K562 (cell line): Measurements from ENCODE around the gene NCF2. TPM values are rescaled to one million over a fixed set of nuclear protein-coding genes. Genes with fewer than 3 reads are reported as not detected.

Experiments
- ATAC-seq: fragments of 200-7000 bp; cut with Tn5 transposase; 3 replicates; pipeline ENCODE4 v1.9.1; 2020; ENCODE audit warnings: moderate library complexity
- BruUV-seq: library from RNA; stranded (reverse); fragments of 400-500 nt; replicated peaks from 2 replicates; lab custom pipeline; 2021; lab: Mats Ljungman, UMichigan
- CTCF ChIA-PET: fragments of 300-600 bp; formaldehyde crosslinking; extraction: SDS; loops from one replicate; lab custom pipeline; 2021; ENCODE audit warnings: low intra/inter-chr PET ratio; lab: Yijun Ruan, JAX
- POLR2A ChIA-PET: fragments of 300-600, 350-650 bp; sonication (Branson Sonifier 250); formaldehyde crosslinking; extraction: SDS; loops from one replicate; lab custom pipeline; 2021; ENCODE audit warnings: antibody characterized with exemption, inconsistent platforms; lab: Yijun Ruan, JAX
- DNase-seq, 4 experiments: peaks; one replicate each; pipeline versions ENCODE4 v3.0.0 to v3.0.0-alpha.2; 2011 to 2018; ENCODE audit warnings: low spot score in 3 of 4, mixed read lengths in 3 of 4; ENCODE audit errors: extremely low read depth in 1 of 4
- FAIRE-seq: peaks from 2 replicates; lab custom pipeline; 2011; peaks lifted over from hg19 to GRCh38; lab: Jason Lieb, UNC
- H2AFZ ChIP-seq: 2 replicates; pipeline ENCODE4 v1.6.0; 2011; ENCODE audit warnings: low read depth, low read length, control low read depth, inconsistent platforms
- H3K27ac ChIP-seq: fragments of 200-600 bp; 3 replicates; pipeline ENCODE4 v1.8.0; 2011; ENCODE audit warnings: low read depth, mild to moderate bottlenecking, control low read depth, inconsistent platforms, low read length, moderate library complexity, mixed read lengths; ENCODE audit errors: extremely low read depth
- H3K27me3 ChIP-seq, 2 experiments: fragments of 300-600 bp in 1 of 2; 2 replicates in 1 of 2; 3 replicates in 1 of 2; pipeline versions ENCODE4 v1.6.0 to v1.8.0; 2011; ENCODE audit warnings: inconsistent platforms in 2 of 2, low read length in 2 of 2, mild to moderate bottlenecking in 1 of 2, mixed read lengths in 1 of 2, moderate library complexity in 1 of 2; ENCODE audit not compliant: control insufficient read depth in 2 of 2, insufficient read depth in 2 of 2
- H3K36me3 ChIP-seq: fragments of 300-600 bp; 3 replicates; pipeline ENCODE4 v1.8.0; 2011; ENCODE audit warnings: mild to moderate bottlenecking, low read length, inconsistent platforms; ENCODE audit not compliant: control insufficient read depth, insufficient read depth
- H3K4me1 ChIP-seq, 2 experiments: fragments of 200-600 bp in 1 of 2; replicated peaks in 1 of 2; 2 replicates in 1 of 2; 3 replicates in 1 of 2; pipeline versions ENCODE4 v1.5.1 to v1.8.0; 2011; ENCODE audit warnings: inconsistent platforms in 2 of 2, low read length in 2 of 2, mild to moderate bottlenecking in 1 of 2, mixed read lengths in 1 of 2, moderate library complexity in 1 of 2; ENCODE audit not compliant: control insufficient read depth in 2 of 2, insufficient read depth in 2 of 2
- H3K4me2 ChIP-seq: 2 replicates; pipeline ENCODE4 v1.6.1; 2011; ENCODE audit warnings: low read length, control low read depth, inconsistent platforms, mixed read lengths; ENCODE audit not compliant: insufficient read depth
- H3K4me3 ChIP-seq: fragments of 200-600 bp; sonication (generic), shearing (Covaris generic); 2 replicates; pipeline ENCODE4 v1.5.1; 2016; ENCODE audit warnings: control low read depth, inconsistent platforms
- H3K79me2 ChIP-seq: fragments of 200-600 bp; 3 replicates; pipeline ENCODE4 v1.8.0; 2011; ENCODE audit warnings: low read length, inconsistent platforms; ENCODE audit not compliant: control insufficient read depth, insufficient read depth
- H3K9ac ChIP-seq, 2 experiments: 2 replicates each; pipeline versions ENCODE4 v1.6.0 to v1.6.1; 2011; ENCODE audit warnings: low read depth in 2 of 2, low read length in 2 of 2, control low read depth in 1 of 2, inconsistent platforms in 1 of 2, mild to moderate bottlenecking in 1 of 2, mixed read lengths in 1 of 2; ENCODE audit not compliant: insufficient read depth in 1 of 2
- H3K9me1 ChIP-seq: one replicate; pipeline ENCODE4 v1.6.0; 2011; ENCODE audit warnings: inconsistent platforms, mild to moderate bottlenecking, low read length, moderate library complexity; ENCODE audit not compliant: control insufficient read depth, insufficient read depth
- H3K9me3 ChIP-seq: replicated peaks from 2 replicates; pipeline ENCODE4 v1.5.1; 2011; ENCODE audit warnings: low read depth, low read length, inconsistent platforms; ENCODE audit not compliant: control insufficient read depth, insufficient read depth
- H4K20me1 ChIP-seq: replicated peaks from 2 replicates; pipeline ENCODE4 v1.6.1; 2011; ENCODE audit warnings: low read length, inconsistent platforms, mixed read lengths; ENCODE audit not compliant: control insufficient read depth, insufficient read depth
- JUND ChIP-seq, 2 experiments: IDR thresholded peaks; 2 replicates in 1 of 2; 3 replicates in 1 of 2; pipeline ENCODE4 v1.6.1; 2011; ENCODE audit warnings: borderline replicate concordance in 2 of 2, low read depth in 2 of 2, low read length in 2 of 2, improper control_type of control experiment in 1 of 2, missing biosample characterization in 1 of 2, missing genetic modification characterization in 1 of 2, missing genetic modification reagents in 1 of 2
- PHF20 ChIP-seq: fragments of 450-650 bp; IDR thresholded peaks from 2 replicates; pipeline ENCODE4 v1.6.1; 2018; ENCODE audit not compliant: partially characterized antibody
- RBM17 ChIP-seq: fragments of 200-400 bp; formaldehyde crosslinking; IDR thresholded peaks from 2 replicates; pipeline ENCODE4 v1.6.1; 2017; ENCODE audit warnings: low read depth, mild to moderate bottlenecking, low read length, borderline replicate concordance
- ZNF224 ChIP-seq: sonication (generic); formaldehyde crosslinking; IDR thresholded peaks from 2 replicates; pipeline ENCODE4 v1.8.0; 2022; ENCODE audit warnings: mild to moderate bottlenecking, missing genetic modification reagents
- ZNF239 ChIP-seq: fragments of 250-450 bp; sonication (Bioruptor Pico); IDR thresholded peaks from 2 replicates; pipeline ENCODE4 v1.4.0; 2020; ENCODE audit warnings: mild to moderate bottlenecking
- WGBS: fragments of 100-300 bp; shearing (Covaris generic); methylation state at CpG from one replicate; pipeline ENCODE4 v1.1.6; 2016; ENCODE audit warnings: low coverage, mixed read lengths; ENCODE audit not compliant: insufficient coverage; ENCODE audit errors: missing lambda C conversion rate; 5-methylcytosine and 5-hydroxymethylcytosine counted together
- in situ Hi-C: fragments of 300-500 bp; cut with MboI; formaldehyde crosslinking; loops from 4 replicates; pipeline ENCODE4 v1.15.0; 2018; ENCODE audit warnings: inconsistent platforms, mixed read lengths
- intact Hi-C: fragments of 100-400 bp; cut with micrococcal nuclease; formaldehyde crosslinking; loops from 2 replicates; pipeline ENCODE4 v1.14.2; 2022
- polyA plus RNA-seq, 8 experiments: library from polyadenylated mRNA; depleted of rRNA in 4 of 8; stranded (reverse) in 5 of 8; unstranded in 3 of 8; fragments of >200 nt; fragmentation: Nextera tagmentation in 2 of 8; fragmentation: Illumina TruSeq in 1 of 8; extraction: Ambion mirVana in 2 of 8; extraction: Trizol in 1 of 8; gene quantifications; 2 replicates each; pipeline versions ENCODE4 v1.2.1 to v1.2.3, GENCODE V29; 2011 to 2014; ENCODE audit warnings: inconsistent platforms in 1 of 8, missing spikeins in 1 of 8
- total RNA-seq, 7 experiments: library from RNA; depleted of rRNA in 6 of 7; stranded (reverse); fragments of >200 nt in 6 of 7; fragmentation: Illumina TruSeq in 2 of 7; extraction: Trizol in 2 of 7; gene quantifications; 2 replicates each; pipeline versions ENCODE4 v1.2.1 to v1.2.3, GENCODE V29; 2011 to 2021; ENCODE audit warnings: low replicate concordance in 1 of 7
- TF ChIP-seq, protein P1 (sequence below): fragments of 450-650 bp; IDR thresholded peaks from 2 replicates; pipeline ENCODE4 v1.6.1; 2016; ENCODE audit warnings: low read depth
- TF ChIP-seq, protein P2 (sequence below): IDR thresholded peaks from 2 replicates; pipeline ENCODE4 v1.6.1; 2011; ENCODE audit not compliant: insufficient read length; ENCODE audit errors: extremely low read depth

Gene NCF2
- total and polyA plus RNA-seq, 9 of the 15 experiments (the other 6 are each of a cell fraction or from before 2014, with no cell fraction given): 0.07 to 0.54 (median 0.16) TPM; not detected in 3

DNA sequence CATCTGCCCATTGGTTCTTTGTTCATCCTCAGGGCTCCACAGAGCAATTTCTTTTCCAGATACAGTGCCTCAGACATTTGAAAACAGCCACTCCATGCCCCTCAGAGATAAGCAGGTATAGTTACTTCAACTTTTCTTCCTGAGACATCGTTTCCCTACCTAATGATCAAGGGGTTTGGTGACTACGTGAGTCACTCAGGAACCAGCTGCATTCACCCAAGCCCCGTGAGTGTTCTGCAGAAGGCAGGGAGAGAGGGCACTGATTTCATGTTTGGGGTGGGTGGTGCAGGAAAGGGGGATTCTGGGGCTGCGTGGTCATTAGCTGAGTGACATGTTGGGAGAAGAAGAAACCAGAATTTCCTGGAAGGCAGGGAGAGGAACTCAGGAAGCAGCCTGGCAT, 25.0 kb downstream of the NCF2 start:
- Histone ChIP-seq H3K79me2 (no peaks in the 10 kb centered on the region), H3K9ac (no peak overlapping the region), H3K9me1 (no peaks in the 10 kb centered on the region), H3K9me3 (no peaks in the 10 kb centered on the region), H3K4me2 (no peak overlapping the region), H3K27me3 (peaks cover 11 to 25% of the 10 kb centered on the region in 2 experiments), H3K27ac (no peak overlapping the region), H3K36me3 (no peaks in the 10 kb centered on the region), H3K4me1 (peaks cover 10 to 13% of the 10 kb centered on the region in 2 experiments), H4K20me1 (0 out of 2 replicates have a peak, but pooled peaks cover 5% of the 10 kb centered on the region), H3K4me3 (no peak overlapping the region), H2AFZ (no peak overlapping the region)
- intact Hi-C loops (no loop called here), in situ Hi-C loops (no loop called here)
- ChIA-PET POLR2A (interaction anchor here (0.6 kb wide), 2 partner anchors 42 to 1394 kb away, joined by 3 read pairs; no protein-coding TSS in a partner anchor), CTCF (no interaction called here)
- no TSS peak for BruUV-seq
- 2% methylated on average over 4 of the region's 4 CpGs for WGBS
- DNase-seq: no peak
- FAIRE-seq: no peak
- ATAC-seq: no peak
- TF ChIP-seq, protein P1, sequence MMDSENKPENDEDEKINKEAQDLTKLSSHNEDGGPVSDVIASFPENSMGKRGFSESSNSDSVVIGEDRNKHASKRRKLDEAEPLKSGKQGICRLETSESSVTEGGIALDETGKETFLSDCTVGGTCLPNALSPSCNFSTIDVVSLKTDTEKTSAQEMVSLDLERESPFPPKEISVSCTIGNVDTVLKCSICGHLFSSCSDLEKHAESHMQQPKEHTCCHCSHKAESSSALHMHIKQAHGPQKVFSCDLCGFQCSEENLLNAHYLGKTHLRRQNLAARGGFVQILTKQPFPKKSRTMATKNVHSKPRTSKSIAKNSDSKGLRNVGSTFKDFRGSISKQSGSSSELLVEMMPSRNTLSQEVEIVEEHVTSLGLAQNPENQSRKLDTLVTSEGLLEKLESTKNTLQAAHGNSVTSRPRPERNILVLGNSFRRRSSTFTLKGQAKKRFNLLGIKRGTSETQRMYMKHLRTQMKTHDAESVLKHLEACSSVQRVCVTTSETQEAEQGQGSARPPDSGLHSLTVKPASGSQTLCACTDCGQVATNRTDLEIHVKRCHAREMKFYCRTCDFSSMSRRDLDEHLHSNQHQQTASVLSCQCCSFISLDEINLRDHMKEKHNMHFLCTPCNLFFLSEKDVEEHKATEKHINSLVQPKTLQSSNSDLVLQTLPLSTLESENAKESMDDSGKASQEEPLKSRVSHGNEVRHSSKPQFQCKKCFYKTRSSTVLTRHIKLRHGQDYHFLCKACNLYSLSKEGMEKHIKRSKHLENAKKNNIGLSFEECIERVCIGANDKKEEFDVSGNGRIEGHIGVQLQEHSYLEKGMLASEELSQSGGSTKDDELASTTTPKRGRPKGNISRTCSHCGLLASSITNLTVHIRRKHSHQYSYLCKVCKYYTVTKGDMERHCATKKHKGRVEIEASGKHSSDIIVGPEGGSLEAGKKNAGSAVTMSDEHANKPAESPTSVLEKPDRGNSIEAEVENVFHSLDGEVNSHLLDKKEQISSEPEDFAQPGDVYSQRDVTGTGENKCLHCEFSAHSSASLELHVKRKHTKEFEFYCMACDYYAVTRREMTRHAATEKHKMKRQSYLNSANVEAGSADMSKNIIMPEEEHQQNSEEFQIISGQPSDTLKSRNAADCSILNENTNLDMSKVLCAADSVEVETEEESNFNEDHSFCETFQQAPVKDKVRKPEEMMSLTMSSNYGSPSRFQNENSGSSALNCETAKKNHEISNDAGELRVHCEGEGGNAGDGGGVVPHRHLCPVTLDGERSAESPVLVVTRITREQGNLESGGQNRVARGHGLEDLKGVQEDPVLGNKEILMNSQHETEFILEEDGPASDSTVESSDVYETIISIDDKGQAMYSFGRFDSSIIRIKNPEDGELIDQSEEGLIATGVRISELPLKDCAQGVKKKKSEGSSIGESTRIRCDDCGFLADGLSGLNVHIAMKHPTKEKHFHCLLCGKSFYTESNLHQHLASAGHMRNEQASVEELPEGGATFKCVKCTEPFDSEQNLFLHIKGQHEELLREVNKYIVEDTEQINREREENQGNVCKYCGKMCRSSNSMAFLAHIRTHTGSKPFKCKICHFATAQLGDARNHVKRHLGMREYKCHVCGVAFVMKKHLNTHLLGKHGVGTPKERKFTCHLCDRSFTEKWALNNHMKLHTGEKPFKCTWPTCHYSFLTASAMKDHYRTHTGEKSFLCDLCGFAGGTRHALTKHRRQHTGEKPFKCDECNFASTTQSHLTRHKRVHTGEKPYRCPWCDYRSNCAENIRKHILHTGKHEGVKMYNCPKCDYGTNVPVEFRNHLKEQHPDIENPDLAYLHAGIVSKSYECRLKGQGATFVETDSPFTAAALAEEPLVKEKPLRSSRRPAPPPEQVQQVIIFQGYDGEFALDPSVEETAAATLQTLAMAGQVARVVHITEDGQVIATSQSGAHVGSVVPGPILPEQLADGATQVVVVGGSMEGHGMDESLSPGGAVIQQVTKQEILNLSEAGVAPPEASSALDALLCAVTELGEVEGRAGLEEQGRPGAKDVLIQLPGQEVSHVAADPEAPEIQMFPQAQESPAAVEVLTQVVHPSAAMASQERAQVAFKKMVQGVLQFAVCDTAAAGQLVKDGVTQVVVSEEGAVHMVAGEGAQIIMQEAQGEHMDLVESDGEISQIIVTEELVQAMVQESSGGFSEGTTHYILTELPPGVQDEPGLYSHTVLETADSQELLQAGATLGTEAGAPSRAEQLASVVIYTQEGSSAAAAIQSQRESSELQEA: no peak
- TF ChIP-seq ZNF239 (CRISPR knock-in tag) (no peak), RBM17 (no peak), ZNF224 (no peak), JUND (IDR thresholded peaks at IDR 0.05; ENCODE audit: borderline replicate concordance, low read depth, low read length) (no peak), JUND (tag; IDR thresholded peaks at IDR 0.05; ENCODE audit: borderline replicate concordance, low read depth, low read length) (no peak), PHF20 (no peak)
- TF ChIP-seq, protein P2, sequence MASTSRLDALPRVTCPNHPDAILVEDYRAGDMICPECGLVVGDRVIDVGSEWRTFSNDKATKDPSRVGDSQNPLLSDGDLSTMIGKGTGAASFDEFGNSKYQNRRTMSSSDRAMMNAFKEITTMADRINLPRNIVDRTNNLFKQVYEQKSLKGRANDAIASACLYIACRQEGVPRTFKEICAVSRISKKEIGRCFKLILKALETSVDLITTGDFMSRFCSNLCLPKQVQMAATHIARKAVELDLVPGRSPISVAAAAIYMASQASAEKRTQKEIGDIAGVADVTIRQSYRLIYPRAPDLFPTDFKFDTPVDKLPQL: no peak
